GM19351 (cell line): Measurements from ENCODE around the gene NCOA7.

ENCODE experiments used
- ATAC-seq: cut with Tn5 transposase; IDR thresholded peaks from one replicate; pipeline ENCODE4 v1.9.1; 2021; ENCODE audit warnings: mild to moderate bottlenecking, moderate library complexity; ENCODE audit not compliant: unreplicated experiment

Gene NCOA7

DNA sequence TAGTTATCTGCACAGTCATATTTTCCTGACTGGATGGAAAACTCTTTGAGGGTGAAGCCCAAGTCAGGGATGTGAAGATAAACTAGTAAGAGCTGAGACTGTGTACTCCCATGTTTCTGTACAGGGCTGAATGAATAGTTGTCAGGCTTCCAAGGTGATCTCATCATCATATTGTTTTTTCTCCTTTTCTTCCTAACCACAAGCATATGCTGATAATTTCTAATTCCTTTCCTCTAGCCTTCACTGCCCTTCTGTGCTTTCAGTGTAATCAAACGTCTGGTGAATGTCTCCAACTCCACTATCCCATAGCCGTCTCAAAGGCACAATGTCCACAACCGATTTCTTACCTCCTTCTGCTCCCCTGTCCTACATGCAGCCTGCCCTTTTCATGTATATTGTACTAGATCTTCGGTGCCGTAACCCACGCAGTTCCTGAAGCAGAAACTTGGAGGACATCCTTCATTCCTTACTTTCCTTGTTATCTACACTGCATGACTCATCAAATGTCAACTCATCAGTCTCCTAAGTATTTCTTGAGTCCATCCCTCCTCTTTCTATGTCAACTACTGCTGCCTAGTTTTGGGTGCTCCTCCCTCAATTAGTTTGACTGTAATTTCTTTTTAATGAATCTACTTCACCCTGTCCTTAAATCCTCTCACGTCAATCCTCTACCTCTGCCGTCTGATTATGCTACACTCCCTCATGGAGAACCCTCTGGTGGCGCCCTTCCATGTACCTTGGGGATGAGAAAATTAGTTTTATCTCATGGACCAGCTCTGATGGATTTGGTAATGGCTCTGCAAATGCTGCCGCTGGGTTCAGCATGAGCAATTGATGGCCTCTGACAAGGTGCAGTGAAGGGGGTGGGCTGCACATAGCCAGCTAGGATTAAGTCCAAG lies 21.9 kb downstream of the NCOA7 start:
- ATAC-seq, result no peak

GRCh38 chr6:125814481-125814880 lies 23.7 kb downstream of the NCOA7 start:
- ATAC-seq, result peak; percentile 33

DNA sequence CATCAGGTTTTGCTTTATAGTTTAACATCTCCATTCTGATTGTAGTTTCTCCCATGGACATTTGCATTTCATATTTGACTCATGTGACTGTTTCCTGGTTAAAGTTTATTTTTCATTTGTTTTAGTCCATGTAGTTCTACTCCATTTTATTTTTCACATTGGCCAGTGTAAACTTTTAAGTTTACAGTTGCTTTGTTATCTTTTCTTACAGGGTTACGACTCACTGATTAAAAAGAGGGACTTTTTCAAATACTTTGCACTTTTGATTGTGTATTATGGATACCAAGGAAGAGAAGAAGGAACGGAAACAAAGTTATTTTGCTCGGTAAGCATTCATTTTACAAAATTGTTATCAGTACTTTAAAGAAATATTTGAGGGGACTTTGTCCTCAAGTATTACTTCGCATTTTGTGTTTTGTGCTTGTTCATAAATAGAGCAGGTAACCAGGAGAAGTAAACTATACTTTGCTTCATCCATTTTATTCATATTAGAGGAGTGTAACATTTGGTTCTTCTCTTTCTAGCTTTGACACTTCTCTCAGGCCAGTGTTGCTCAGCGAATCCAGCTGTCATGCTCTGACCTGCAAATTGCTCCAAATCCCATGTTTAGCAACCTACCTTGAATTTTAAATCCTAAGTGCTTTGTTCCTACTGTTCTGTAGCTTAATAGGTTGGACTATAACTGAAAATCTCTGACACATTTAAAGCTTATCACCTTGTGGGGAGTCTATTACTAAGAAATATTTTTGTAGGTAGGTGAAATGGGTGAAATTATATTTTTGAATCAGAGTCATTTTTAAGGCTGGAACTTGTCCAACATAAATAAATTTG lies 24.5 kb downstream of the NCOA7 start:
- no peak for ATAC-seq

GRCh38 chr6:125816828-125817280 lies 26.1 kb downstream of the NCOA7 start:
- ATAC-seq, result no peak

DNA sequence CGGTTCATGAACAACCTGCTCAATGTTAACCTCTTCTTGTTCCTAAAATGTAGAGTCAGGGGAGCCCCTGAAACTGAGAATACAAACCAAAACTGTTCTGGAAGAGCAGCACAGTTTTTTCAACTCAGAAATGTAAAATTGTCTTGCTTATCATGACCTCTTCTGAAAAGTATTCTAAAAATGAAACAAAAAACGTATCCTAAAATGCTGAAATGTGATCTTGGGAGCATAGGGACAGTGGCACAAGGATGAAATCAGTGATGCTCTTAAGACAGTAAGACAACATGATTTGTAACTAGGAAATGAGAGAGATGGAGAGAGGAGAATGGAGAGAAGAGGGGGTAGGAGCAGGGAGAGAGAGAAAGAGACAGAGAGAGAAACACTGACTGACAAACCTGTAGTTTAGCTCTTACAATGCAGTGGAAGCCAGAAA lies 27.5 kb downstream of the NCOA7 start:
- peak; percentile 58 for ATAC-seq

DNA sequence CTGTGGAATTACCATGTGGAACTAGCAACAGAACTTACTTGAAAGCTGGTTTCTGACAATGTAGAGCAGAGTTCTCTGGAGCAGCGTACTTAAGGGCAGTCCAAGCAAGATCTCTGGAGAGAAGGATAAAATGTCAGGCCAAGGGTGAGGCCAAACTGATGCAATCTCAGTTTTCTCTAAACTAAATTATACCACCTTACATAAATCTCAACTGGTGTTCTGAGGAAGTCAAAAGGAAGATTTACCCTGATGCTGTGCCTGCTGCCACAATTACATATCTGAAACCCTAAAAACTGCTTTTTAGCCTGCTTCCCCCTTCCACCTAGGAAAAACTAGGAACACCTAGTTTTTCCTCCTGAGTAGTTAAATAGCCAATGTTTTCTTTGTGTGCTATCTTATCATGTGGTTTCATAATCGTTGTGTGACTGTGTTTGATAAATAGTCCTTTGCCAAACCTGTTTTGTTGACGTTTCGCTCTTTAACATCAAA lies 28.1 kb downstream of the NCOA7 start:
- no peak for ATAC-seq

GRCh38 chr6:125819535-125820326 lies 29.0 kb downstream of the NCOA7 start:
- ATAC-seq, result no peak

DNA sequence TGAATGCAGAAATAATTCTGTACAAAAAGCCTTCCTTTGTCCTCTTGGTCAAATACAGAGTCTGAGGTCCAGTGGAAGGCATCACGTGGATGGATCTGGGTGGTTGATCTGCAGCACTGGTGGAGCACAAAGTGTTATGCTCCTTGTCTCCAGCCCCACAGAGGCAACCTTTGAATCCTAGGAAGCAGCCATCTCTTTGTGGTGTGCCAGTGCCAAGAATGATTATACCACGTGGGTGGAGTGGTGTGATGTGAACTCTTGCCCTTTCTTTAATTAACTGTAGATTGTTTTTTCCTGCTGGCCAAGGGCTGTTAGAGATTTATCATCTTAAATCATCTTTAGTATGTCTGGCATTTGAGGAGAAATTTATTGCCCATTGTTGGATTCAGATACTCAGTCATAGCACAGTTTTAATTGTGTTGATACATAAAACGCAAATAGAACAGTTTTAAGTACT lies 31.1 kb downstream of the NCOA7 start:
- ATAC-seq, result no peak

DNA sequence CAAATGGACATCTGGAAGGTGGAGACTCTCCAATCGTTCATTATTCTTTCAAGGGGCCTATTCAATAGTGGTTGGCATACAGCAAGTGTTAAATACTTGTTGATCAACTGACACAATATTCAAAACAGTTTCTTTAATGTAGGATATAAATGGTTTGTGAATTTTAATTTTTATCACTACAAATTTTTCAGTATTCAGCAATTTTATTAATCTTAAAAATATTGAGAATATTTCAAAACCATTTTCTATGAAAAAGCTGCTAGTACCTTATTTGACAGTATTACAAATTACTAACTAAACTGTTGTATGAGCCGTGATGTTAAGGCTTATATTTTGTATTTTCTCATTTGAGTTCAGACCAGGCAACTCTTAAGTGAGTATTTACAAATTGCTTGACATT lies 32.4 kb downstream of the NCOA7 start:
- ATAC-seq, result no peak

- ATAC-seq, result no peak
Measured at GRCh38 chr6:125824946-125825771, 34.4 kb downstream of the NCOA7 start.

- no peak for ATAC-seq
Measured at GRCh38 chr6:125826695-125827463, 36.1 kb downstream of the NCOA7 start.

DNA sequence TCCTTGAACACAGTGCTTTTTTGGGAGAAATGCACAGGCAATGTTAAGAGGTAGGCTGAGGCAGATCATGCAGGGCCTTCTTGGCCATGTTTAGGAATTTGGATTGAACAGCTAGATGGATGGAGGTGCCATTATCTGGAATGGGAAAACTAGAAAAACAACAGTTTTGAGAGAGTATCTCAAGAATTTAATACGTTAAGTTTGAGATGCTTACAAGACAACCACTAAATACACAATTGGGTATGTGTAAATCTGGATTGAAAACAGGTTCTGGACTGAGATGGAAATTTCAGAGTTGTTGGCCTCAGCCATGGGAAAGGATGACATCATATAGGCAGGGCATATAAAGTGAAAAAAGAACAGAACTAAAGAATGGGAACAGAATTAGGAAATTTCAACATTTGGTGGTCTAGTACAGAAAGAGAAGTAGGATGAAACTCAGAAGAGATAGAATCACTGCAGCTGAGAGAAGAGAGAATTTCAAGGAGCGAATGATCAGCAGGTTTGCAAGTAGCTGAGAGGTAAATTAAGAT lies 37.1 kb downstream of the NCOA7 start:
- no peak for ATAC-seq

DNA sequence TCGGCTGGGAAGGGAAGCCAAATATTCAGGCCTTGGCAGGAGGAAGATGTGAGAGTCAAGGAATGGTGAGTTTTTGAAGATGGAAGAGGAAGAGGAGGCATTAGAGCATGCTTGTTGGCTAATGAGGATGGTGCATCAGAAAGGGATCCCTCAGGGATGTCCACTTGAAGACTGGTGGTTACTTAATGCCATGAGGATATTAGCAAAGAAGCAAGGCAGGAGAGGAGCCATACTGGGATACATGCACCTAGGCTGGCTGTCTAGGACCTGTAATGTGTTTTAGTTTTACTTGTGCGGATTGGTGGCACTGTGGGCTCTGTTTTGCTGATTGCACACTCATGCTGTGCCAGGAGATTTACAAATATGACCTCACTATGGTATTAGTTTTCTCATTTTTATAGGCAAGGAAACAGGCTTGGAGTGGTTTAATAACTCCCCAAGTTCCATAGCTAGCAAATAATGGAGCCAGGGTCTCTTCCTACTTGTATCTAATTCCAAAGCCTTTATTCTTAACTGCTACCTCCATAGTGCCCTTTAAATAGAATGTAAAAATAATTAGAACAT lies 37.8 kb downstream of the NCOA7 start:
- ATAC-seq, result no peak

GRCh38 chr6:125829433-125829832 lies 38.7 kb downstream of the NCOA7 start:
- peak; percentile 41 for ATAC-seq

DNA sequence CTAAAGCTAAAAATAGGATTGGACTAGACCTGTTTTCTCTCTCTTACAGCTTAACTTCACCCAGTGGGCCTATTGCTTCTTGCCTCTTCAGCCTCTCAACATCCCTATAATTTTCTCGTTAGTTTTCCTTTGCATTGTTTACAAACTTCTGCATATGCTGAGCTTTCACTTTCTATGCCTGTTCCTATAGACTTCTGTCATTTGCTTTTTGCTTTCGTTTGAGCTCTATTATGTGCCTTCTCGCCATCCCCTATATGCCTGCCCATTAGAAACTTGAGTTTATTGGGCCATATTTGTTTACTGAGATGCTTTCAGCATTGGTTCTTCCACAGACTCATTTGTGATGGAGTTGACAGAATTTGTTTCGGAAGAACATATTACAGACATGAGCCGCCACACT lies 40.9 kb downstream of the NCOA7 start:
- ATAC-seq, result no peak

DNA sequence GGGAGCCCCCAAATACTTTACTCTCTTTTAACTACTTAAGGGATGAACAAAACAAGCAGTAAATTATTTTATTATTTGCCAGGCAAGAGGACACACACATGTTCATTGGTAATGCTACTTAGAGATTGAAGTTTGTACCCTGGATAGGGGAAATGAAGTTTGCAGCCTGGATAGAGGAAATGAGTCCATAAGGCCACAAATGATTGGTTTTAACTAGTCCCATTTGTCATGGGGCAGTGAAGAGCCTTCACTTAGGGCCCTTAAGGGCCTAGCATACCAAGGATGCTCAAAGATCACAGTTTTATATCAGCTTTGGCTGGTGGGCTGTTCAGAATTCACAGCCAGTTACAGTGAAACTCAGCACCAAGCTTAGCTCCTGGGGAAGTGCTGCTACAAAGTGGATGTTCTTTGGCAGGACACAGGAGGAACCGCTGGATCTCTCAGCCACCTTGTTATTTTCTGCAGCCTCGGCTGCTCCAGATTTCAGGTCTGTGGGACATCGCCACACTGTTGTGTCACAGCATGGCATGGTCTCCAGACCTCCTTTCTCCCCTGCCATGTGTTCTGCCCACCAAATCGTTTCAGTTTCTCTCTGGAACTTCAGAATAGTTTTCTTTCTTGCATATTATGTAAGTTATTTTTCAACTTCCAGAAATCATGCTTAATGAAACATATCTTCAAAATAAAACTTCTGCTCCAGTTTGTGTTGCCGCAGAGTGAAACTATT lies 41.8 kb downstream of the NCOA7 start:
- no peak for ATAC-seq

GRCh38 chr6:125834348-125834747 lies 43.6 kb downstream of the NCOA7 start:
- ATAC-seq, result no peak

DNA sequence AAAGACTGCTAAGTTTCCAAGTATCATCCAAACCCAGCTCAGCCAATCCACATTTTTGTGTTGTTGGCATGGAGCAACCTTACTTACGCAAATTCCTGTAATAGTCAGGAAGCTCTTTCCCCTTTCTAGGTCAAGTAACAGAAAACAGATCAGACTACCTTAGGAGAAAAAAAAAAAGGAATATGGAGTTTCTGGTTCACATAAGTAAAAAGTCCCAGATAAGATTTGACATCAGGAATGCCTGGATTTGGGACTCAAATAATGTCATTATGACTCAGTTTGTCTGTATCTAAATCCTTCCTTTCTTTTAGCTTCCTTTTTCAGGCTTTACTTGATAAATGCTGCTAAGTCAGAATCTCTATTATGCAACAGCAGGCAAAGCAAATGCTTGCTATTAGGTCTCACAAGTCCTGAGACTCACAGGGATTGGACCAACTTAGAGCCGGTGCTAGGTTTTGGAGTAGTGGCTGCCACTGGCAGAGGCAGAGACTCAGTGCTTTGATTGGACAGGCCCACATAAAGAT lies 44.5 kb downstream of the NCOA7 start:
- no peak for ATAC-seq
